GM20431 (cell line): ENCODE measurements around the gene GLE1.
"Not testable (repeated sequence)": the region's sequence is repeated elsewhere in the genome, so short reads cannot be mapped to it uniquely, and the experiment has no call there.

Source experiments
- in situ Hi-C: fragments of 300-500 bp; cut with MseI, MboI; formaldehyde crosslinking; loops from one replicate; pipeline ENCODE4 v1.15.0; 2020; ENCODE audit warnings: low sequenced_read_pairs; ENCODE audit not compliant: unreplicated experiment

The GLE1 gene

DNA sequence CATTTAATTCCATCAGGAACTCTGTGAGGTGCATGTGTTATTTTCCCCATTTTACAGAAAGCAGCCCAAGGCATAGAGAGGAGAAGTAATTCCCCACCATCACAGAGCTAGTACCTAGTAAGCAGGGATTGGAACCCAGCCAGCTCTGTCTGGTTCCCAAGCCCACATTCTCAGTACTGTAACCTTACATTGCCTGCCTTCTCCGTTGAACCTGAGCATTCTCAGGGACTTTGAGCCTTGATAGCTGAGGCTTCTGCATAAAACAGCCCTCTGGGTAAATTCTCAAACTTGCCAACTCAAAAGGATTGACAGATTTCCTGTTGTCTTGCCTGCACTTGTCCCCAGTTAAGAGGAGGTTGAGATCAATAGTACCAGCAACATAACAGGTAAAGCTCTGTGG is 9.2 kb upstream of the GLE1 start:
- in situ Hi-C loops = no loop called here

DNA sequence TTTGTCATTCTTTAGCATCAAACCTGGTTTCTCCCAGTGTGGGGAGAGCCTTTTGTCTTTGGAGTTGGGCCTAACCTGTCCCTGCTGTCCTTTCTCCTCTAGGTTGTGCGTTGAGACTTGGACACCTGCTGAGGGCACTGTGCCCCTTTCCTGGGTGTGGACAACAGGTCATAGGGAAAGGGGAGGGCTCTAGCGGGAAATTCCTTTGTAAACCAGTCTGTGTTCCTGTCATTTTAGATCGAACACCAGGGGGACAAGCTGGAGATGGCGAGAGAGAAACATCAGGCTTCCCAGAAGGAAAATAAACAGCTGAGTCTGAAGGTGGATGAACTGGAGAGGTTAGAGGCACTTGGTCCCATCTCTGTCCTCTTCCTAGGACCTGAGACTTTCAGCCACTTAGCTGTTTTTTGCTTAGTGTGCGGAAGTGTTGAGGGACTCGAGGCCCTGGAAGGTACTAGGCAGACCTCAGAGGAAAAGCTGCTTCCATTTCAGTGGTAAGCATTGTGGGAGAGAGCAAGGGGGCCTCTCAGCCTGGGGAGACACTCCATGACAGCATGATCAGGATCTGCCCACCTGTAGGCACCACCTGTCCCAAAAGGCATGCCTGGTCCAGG is 8.6 kb upstream of the GLE1 start:
- in situ Hi-C loops = no loop called here

DNA sequence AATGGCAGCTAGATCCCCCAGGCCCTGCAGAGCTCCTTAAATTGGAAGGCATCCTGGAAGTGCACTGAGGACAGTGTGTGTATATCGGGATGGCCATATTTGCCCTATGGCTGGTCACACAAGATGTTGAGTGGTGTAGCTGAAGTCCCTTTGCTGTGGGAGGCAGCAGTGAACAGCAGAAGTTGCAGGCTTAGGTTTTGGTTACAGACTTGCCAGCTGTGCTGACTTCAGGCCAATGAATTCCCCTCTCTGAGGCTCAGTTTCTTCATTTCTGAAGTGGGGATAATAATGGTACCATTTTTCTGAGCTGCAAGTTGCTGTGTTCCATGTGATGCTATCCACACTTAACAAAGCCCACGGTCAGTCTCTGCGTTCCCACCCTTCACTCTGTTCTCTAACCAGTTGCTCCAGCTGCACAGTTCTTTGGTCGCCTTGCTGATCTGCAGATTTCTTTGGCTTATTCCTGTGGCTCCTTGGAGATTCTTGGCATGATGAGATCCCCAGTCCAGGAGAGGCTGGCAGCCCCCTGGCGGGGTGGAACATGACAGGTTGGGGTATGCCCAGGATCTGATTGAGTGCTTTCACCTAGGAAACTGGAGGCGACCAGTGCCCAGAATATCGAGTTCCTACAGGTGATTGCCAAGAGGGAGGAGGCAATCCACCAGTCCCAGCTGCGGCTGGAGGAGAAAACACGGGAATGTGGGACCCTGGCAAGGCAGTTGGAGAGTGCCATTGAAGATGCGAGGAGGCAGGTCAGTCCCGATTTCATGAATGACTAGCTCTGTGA is 6.5 kb upstream of the GLE1 start:
- in situ Hi-C loops = no loop called here

DNA sequence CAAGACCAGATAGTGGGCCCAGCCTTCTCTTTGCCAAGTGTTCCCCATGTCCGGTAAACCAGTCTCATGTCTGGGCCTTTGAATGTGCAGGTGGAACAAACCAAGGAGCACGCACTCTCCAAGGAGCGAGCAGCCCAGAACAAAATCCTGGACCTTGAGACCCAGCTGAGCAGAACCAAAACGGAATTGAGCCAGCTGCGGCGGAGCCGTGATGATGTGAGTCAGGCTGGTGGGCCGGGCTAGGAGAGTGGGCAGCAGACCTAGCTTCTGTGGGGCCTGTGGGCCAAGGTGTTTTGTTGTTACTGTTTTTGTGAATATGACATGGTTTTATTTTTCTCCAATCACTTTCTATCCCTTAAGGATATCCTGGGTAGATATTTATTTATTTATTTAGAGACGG is 5.6 kb upstream of the GLE1 start:
- in situ Hi-C loops = no loop called here

DNA sequence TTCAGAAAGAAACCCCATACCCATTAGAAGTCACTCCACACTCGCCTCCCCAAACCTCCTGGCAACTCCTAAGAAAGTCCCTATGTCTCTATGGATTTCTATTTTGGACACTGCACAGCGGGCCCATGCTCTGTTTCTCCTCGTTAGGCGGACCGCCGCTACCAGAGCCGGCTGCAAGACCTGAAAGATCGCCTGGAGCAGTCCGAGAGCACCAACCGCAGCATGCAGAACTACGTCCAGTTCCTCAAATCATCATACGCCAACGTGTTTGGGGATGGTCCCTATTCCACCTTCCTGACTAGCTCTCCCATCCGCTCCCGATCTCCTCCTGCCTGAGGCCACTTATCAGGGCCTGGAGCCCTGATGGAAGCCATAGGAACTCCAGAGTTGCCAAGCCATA is 4.6 kb upstream of the GLE1 start:
- in situ Hi-C loops = no loop called here

DNA sequence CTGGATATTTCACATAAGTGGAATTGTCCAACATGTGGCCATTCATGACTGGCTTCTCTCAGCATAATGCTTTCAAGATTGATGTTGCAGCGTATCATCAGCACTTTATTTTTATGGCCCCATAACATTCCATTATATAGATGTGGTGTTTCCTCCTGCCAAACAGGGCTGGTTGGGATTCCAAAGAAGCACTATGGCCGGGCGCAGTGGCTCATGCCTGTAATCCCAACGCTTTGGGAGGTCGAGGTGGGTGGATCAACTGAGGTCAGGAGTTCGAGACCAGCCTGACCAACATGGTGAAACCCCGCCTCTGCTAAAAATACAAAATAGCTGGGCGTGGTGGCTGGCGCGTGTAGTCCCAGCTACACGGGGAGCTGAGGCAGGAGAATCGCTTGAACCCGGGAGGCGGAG is 1.1 kb upstream of the GLE1 start:
- in situ Hi-C loops = not testable (repeated sequence)

DNA sequence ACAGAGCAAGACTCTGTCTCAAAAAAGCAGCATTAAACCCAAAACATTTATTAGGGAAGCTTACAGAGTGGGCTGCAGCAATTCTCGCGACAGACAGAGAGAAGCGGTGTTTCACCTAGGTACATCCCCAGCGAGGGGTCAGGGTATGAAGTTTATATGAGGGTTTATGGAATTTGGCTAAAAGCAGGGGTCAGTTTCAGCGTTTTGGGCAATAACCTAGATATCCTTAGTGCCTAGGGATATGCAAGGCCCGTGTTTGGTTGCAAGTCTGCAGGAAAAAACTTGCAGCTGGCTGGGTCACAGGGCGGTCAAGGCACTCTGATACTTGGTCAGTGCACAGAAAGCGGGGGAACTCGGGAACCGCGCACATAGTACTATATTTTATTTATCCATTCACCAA is 649 bp upstream of the GLE1 start:
- in situ Hi-C loops = no loop called here

DNA sequence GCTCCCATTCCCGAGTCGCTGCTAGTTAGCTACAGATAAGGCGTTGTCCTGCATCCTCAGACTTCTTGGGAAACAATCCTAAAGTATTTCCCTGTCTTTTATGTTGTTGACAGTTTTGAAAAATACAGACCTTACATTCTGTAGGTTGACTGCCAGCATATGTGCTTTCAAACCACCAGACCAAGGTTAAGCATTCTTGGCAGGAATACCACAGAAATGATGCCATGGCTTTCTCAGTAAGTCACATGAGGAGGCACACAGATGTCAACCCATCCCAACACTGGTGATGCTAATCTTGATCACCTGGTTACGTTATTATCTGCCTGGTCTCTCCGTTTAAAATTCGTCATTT is 871 bp downstream of the GLE1 start:
- in situ Hi-C loops = no loop called here

DNA sequence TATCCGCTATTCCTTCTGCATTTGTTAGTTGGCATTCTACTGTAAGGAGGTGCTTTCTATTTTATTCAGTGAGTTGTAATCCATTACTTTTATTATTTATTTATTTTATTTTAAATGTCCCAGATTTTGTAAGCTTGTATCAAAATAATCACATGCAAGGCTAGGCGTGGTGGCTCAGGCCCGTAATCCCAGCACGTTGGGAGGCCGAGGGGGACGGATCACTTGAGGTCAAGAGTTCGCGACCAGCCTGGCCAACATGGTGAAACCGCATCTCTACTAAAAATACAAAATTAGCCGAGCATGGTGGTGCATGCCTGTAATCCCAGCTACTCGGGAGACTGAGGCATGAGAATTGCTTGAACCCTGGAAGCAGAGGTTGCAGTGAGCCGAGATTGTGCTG is 1.4 kb downstream of the GLE1 start:
- in situ Hi-C loops = not testable (repeated sequence)

DNA sequence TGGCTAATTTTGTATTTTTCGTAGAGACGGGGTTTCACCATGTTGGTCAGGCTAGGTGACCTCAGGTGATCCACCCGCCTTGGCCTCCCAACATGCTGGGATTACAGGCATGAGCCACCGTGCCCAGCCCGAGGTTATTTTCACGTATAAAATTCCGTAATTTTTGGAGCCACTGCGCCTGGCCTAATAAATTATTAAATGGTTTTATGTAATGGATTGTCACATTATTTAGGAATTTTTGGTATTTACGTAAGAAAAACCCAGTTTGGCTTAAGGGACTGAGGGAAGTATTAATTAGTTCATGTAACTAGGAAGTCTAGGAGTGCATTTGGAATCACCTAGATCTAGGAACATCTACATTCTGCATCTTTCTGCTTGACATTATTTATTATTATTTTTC is 8.3 kb downstream of the GLE1 start:
- in situ Hi-C loops = no loop called here

DNA sequence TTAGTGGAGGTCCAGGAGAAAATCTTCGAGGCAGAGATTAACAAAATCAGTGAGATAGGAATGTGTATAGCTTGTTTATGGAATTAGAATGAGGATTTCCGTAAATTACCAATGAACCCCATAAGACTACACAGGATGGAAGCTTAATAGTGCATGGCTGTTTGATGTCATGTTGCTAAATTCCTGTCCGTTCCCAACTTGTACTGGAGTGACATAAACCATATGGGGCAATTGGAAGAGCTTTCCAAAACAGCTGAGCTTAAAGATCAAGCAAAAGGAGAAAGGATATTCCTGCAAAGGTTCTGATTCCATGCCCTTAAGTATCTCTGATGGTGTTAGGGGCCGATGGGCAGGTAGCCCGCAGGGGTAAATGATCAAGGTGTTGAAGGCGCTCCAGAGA is 17.4 kb downstream of the GLE1 start:
- in situ Hi-C loops = no loop called here

DNA sequence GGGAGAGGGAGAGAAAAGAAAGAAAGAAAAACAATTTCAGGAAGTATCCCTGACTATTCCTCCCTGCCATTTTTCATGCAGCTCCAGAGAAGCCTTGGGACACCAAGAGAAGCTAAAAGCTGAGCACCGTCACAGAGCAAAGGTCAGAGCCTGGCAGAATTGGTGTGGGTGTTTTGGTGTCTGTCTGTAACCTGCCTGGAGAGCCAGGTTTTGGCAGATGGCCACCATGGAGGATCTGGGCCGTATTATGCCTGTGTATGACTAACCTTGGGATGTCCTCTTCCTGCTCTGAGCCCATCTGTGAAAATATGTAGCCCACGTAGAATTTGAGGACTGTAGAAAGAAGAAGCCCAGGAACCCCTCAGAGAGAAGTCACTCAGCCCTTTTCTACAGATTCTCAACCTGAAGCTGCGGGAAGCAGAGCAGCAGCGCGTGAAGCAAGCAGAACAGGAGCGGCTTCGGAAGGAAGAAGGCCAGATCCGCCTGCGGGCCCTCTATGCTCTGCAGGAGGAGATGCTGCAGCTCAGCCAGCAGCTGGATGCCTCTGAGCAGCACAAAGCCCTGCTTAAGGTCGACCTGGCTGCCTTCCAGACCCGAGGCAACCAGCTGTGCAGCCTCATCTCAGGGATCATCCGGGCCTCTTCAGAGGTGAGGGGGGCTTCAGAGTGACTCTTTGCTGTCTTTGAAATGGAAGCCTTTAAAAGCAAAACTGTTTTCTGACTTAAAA is 18.8 kb downstream of the GLE1 start:
- in situ Hi-C loops = no loop called here

DNA sequence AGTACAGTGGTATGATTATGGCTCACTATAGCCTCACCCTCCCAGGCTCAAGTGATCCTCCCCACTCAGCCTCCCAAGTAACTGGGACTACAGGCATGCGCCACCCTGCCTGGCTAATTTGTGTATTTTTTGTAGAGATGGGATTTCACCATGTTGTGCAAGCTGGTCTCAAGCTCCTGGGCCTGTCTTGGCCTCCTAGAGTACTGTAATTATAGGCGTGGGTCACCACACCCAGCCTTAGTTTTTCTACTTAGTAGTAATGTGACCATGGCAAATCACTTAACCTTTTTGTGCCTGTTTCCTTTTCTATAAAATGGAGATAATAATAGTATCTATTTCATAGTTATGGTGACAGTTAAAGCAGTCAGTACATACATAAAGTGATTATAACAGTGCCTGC is 22.2 kb downstream of the GLE1 start:
- in situ Hi-C loops = no loop called here

DNA sequence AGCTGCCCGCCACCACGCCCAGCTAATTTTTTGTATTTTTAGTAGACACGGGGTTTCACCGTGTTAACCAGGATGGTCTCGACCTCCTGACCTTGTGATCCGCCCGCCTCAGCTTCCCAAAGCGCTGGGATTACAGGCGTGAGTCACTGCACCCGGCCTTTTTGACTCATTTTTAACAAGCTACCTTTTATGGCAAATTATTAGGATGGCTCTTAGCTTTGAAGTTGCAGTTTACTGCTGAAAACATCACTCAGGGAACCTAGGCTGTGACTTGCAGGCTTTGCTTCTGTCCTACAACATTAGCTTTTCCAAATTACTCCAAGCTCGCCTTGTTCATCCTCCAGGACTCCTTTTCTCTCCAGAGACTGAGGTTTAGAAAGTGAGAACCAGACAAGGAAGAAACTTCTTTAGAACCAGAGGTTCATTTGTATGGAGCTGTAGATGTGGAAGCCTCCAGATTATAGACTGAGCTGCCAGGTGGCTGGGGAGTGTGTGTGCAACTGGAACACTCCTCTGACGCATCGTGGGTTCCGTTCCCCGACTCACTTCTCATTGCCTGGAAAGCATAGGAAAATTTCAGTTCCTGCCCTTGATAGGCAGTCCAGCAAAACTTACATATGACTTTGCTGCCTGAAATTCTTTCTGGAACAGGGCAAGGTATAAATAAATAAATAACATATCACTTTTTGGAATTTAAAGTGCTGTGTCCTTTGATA is 24.1 kb downstream of the GLE1 start:
- in situ Hi-C loops = no loop called here

DNA sequence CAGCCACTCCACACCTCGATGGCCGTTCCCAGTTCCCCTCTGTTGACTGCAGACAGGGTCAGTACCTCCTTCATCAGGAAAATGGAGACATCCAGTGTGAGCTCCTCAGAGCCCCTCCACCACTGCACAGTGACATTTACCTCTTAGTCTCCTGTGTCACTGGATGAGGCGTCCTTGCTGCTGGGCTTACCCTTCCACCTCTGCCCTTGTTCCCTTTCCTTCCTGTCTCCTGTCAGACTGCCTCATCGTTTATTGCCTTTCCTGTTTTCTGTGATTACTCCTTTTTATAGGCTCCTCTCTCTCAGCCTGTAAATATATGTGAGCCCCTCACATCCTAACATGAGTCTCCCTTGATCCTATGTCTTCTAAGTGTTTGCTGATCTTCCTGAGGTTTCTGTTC is 24.7 kb downstream of the GLE1 start:
- in situ Hi-C loops = no loop called here

DNA sequence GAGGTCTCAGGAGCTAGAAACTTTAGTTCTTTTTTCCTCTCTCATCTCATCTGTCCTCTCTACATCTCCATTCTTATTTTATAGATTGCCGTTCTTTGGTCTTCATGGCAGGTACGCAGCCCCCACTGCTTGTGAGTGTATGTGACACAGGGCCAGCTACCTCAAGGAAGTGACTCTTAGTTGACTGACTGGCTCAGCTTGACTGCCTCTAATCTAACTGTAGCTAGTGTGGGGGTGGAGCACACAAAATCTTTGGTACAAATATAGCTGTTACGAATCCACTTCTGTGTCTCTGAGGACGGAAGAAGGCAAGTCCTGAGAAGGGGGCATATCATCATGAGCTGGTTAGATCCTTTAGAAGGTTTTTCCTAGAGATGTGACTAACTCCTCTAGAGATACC is 28.1 kb downstream of the GLE1 start:
- in situ Hi-C loops = no loop called here

DNA sequence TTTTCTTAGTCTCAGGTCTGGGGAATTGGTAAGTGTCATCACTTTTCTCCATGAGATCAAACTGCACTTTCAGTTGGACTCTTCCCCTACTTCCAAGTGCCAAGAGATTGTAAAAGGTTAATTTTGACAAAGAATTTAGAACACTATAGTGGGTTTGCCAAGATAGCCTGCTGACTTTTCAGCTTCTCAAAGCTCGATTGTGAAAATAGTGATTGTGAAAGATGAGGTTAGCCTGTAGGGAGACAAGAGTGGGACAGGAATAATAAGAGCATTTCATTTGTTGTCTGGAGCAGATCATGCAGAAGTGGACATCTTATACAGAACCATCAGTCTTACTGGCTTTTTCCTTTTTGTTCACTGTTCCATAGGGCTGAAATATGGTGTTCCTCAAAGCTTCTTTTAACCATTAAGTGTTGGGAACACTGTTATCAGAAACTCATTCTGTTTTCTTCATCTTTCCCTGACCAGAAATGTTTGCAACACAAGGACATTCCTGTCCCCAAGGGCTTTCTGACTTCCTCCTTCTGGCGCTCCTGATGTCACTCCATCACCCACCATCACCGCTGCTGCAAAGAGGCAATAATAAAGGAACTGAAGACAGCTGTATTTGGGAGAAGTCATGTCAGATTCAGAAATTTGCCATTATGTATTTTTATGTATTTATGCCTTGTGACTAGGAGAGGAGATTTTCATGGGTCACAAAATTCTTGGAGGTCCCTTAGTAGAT is 36.3 kb downstream of the GLE1 start:
- in situ Hi-C loops = no loop called here

DNA sequence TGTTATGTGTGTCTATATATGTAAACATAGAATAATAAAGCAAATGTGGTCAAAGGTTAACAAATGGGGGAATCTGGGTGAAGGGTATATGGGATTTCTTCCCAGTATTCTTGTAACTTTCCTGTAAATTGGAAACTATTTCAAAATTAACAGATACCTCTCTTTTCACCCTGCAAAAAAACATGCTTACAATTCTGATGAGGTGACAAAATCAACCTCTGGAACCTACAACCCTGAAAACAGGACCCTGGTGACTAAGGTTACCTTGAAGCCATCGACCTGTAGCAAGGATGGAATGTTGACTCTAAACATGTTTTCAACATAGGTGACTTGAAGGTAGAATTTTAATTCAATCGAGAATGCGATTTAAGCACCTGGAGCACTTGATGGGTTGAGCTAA is 42.0 kb downstream of the GLE1 start:
- in situ Hi-C loops = no loop called here

DNA sequence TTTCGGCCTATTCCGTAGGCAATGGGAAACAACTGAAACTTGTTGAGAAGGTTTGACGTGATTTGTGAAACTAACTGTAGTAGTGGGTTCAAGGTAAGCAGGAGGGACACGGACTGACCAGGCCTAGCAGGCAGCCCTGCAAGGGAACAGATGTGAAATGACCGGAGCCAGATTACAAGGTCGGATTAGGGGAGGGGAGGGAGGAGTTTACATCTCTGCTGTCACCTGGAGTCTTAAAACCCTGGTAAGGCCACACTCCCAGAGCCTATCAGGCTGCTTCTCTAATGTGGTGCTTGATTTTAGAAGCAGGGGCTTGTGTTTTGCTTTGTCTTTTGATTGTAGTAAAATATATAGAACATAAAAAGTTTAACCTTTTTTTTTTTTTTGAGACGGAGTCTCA is 44.4 kb downstream of the GLE1 start:
- in situ Hi-C loops = no loop called here

DNA sequence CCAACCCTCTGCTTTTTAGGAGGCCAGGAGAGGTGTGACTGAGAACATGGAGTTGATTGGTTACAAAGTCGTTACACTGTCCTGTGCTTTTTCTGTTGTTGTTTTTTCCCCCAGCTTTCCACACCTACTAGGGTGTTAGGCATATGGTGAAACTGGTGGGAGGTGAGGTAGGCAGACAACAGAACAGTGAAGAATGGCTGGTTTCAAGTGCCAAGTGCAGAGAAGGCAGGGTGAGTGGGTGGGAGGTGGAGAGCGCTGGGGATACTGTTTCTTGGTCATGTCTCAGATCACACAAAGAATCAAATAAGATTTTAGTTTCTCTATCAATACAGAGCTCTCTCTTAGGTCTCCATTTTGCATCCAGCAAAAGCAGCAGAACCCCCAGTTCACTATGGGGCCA is 45.7 kb downstream of the GLE1 start:
- in situ Hi-C loops = no loop called here
